T-helper 17 cell (primary cell): Measurements from ENCODE around the gene ZNF497. TPM values are rescaled to one million over a fixed set of nuclear protein-coding genes. Genes with fewer than 3 reads are reported as not detected.
"Not testable (repeated sequence)": the region's sequence is repeated elsewhere in the genome, so short reads cannot be mapped to it uniquely, and the experiment has no call there.

Experiments
- ATAC-seq: fragments of 150-1000 bp; cut with Tn5 transposase; 2 replicates; pipeline ENCODE4 v1.10.0; 2021; ENCODE audit warnings: mild to moderate bottlenecking, moderate library complexity
- DNase-seq, 3 donors: peaks; one replicate each; pipeline versions ENCODE4 v3.0.0 to v3.0.0-alpha.2; 2020 to 2021
- H3K9me3 ChIP-seq: one replicate; pipeline ENCODE4 v1.7.0; 2013; ENCODE audit warnings: low read length, mild to moderate bottlenecking; ENCODE audit not compliant: control insufficient read depth, poor library complexity, severe bottlenecking
- H3K27ac Mint-ChIP-seq: one replicate; pipeline ENCODE4 v1.8.0; 2022; ENCODE audit warnings: mild to moderate bottlenecking, moderate library complexity, mixed read lengths
- H3K27me3 Mint-ChIP-seq: one replicate; pipeline ENCODE4 v1.8.0; 2022; ENCODE audit warnings: mixed read lengths
- H3K36me3 Mint-ChIP-seq: one replicate; pipeline ENCODE4 v1.8.0; 2022; ENCODE audit warnings: low read depth, mixed read lengths
- H3K4me1 Mint-ChIP-seq: one replicate; pipeline ENCODE4 v1.8.0; 2022; ENCODE audit warnings: mild to moderate bottlenecking, mixed read lengths
- H3K4me3 Mint-ChIP-seq: one replicate; pipeline ENCODE4 v1.8.0; 2022; ENCODE audit warnings: mild to moderate bottlenecking, moderate library complexity, mixed read lengths
- total RNA-seq, 4 donors: library from RNA in 2 of 4; stranded (reverse) in 2 of 4; gene quantifications; one replicate each; pipeline ENCODE4 v1.2.3 and lab custom pipeline; 2022 to 2026

Gene ZNF497
- total RNA-seq, 2 donors from 2014 or later = 0.55 to 1.6 TPM

DNA sequence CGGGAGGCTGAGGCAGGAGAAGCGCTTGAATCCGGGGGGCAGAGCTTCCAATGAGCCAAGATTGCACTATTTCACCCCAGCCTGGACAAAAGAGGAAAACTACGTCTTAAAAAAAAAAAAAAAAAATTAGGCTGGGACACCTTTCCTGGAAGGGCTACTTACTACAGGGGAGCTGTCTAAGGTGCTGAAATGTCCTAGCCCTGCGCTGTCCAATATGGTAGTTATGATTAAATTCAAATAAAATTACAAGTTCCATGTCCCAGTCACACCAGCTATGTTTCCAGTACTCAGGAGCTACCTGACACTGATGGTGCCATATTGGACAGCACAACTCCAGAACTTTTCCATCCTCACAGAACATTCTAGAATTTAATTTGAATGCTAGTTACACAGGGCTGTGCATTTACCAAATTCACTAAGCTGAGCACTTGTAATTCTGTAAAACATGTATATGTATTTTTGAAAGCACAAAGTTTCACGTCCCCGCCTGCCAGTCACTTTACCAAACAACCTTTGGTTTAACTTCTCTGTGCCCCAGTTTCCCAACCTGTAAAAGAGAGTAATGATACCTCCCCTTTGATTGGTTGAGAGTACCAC lies 45.0 kb downstream of the ZNF497 start:
- H3K9me3 ChIP-seq = no peaks in the 10 kb centered on the region
- DNase-seq = no peak
- H3K4me3 Mint-ChIP-seq = no peak overlapping the region
- peak overlapping the region; percentile 67 for H3K27ac Mint-ChIP-seq
- no peaks in the 10 kb centered on the region for H3K27me3 Mint-ChIP-seq
- peaks cover 4% of the 10 kb centered on the region for H3K4me1 Mint-ChIP-seq
- peaks cover 3% of the 10 kb centered on the region for H3K36me3 Mint-ChIP-seq
- no peak for ATAC-seq

DNA sequence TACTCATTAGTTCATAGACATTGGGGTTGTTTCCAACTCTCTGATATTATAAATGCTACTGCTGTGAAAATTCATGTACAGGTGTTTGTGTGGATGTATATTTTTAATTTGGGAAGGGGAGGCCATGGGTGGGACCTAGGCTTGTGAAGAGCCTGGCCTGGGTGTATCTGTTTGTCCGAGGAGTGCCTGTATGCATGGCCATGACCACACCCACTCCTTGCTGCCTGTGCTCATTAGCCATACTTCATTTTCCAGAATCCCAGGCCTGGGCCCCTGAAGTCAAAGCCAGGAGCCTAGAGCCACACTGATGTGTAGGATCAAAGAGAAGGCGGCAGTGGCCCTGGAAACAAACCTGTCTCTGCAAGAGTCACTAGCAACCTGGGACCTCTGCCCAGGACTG lies 47.0 kb downstream of the ZNF497 start:
- ATAC-seq = peak; percentile 21
- DNase-seq = no peak
- no peaks in the 10 kb centered on the region for H3K9me3 ChIP-seq
- peaks cover 9% of the 10 kb centered on the region for H3K36me3 Mint-ChIP-seq
- peak overlapping the region; percentile 16 for H3K27ac Mint-ChIP-seq
- H3K27me3 Mint-ChIP-seq = no peaks in the 10 kb centered on the region
- peaks cover 7% of the 10 kb centered on the region for H3K4me1 Mint-ChIP-seq
- H3K4me3 Mint-ChIP-seq = no peak overlapping the region

DNA sequence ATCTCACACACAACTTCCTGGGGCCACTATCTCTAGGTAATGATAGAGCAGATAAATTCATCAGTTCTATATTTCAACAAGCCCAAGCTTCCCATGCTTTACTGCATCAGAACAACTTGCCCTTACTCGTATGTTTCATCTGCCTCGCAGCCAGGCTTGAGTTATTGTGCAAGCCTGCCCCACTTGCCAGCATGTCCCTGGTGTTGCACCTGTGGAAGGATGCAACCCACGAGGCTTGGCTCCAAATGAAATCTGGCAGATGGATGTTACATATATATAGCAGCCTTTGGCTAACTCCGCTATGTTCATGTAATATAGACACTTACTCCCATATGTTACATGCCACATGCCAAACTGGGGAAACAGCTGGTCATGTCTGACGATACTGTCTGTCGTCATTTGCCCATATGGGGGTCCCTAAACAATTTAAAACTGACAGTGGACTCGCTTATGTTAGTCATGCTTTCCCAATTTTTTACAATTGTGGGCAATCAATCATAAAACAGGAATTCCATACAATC lies 51.1 kb downstream of the ZNF497 start:
- Mint-ChIP-seq H3K27me3 (no peaks in the 10 kb centered on the region), H3K36me3 (peaks cover 12% of the 10 kb centered on the region), H3K4me3 (no peak overlapping the region), H3K27ac (no peak overlapping the region), H3K4me1 (peaks cover 20% of the 10 kb centered on the region)
- no peak for ATAC-seq
- DNase-seq = no peak
- no peaks in the 10 kb centered on the region for H3K9me3 ChIP-seq

DNA sequence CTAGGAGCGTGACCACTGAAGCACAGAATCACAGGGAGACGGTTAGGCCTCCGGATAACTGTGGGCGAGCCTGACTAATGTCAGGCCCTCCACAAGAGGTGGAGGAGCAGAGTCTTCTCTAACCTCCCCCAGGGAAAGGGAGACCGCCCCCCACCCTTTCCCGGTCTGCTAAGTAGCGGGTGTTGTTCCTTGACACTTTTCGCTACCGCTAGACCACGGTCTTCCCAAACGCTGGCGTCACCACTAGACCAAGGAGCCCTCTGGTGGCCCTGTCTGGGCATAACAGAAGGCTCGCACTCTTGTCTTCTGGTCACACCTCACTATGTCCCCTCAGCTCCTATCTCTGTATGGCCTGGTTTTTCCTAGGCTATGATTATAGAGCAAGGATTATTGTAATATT lies 51.9 kb downstream of the ZNF497 start:
- not testable (repeated sequence) for DNase-seq, H3K4me3 Mint-ChIP-seq, H3K9me3 ChIP-seq, H3K27me3 Mint-ChIP-seq, ATAC-seq
- Mint-ChIP-seq H3K27ac (peak overlapping the region; percentile 70), H3K4me1 (peaks cover 25% of the 10 kb centered on the region), H3K36me3 (peaks cover 14% of the 10 kb centered on the region)

DNA sequence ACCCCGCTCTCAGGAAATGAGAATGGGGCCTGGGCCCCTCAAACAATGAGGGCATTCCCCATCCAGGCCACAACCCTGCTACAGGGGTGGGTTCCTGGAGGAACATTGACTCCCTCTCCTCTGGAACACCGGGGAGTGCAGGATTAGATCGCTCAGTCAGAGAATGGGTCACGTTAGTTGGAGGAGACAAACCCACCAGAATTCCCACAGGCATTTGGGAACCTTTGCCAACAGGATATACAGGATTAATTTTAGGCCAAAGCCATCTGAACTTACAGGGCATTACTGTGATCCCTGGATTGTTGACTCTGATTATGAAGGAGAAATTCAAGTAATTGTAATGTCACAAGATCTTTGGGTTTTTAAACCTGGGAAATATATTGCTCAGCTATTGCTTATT lies 54.8 kb downstream of the ZNF497 start:
- DNase-seq (no peak), ATAC-seq (no peak)
- Mint-ChIP-seq H3K4me3 (no peak overlapping the region), H3K27me3 (no peaks in the 10 kb centered on the region), H3K27ac (no peak overlapping the region), H3K4me1 (peaks cover 34% of the 10 kb centered on the region), H3K36me3 (peaks cover 15% of the 10 kb centered on the region)
- H3K9me3 ChIP-seq = no peaks in the 10 kb centered on the region

DNA sequence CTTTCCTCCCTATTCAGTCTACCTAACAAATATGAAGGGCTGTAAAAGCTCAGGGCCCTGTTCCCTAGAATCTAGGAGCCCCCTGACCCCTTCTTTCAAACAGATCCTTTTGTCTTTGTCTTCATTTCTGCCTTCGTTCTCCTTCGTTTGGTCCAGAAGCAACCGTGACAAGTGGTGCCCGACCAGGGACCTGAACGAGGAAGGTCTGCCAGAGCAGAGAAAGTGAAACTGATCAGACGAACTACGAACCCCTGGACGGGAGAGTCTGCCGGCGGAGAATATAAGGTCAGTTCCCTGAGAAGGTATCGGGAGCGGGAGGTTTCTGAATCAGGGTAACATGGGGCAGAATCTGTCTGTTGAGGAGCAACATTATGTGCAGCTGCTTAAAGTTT lies 56.6 kb downstream of the ZNF497 start:
- no peak for DNase-seq

DNA sequence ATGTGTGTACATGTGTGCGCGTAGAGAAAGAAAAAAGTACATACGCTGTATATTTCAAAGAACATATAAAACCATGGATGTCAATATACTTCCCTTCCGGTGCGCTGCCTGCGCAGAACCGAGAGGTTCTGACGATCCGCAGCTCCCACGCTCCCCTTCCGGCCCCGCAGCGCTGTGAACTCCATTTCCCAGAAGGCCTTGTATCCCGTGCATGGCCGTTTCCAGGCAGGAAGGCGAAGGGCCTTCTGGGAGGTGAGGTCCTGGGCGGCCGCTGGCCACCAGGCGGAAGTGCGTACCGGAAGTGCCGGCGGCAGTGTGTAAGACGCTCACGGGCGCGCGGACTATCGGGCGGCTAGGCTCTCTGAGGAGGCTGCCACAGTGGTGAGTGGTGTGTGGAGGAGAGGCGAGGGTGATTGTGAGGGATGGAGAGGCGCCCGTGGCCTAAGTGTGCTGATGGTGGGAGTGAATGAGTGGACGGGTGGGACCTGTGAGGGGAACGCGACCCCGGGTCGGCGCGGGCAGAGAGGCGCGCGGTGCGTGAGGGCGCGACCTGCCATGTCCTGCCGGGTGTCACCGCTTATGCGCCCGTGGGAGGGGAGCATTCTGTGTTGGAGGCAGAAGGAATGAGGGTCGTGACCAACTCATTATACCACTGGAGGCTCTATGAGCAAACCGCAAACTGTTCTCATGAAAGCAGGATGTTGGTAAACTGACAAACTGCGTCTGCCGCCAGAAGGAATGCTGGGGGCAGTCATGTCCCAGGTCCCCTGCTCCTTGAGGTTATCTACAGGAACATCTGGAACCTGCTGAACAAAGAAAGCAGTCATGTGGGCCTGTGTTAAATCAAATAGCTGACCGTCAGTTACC lies 57.3 kb downstream of the ZNF497 start, which contains the start of gene ERVK3-1:
ERVK3-1 (plus strand) TSS at position 313 of the 867 bp plus-strand sequence. CDS start 6,792 bp downstream, outside the sequence.
- H3K4me3 Mint-ChIP-seq = peak within 1 kb of the TSS; percentile 99
- DNase-seq = peak; percentile 83 to 88 (median 87)
- H3K36me3 Mint-ChIP-seq = peaks cover 9% of the 10 kb centered on the region
- H3K27me3 Mint-ChIP-seq = no peaks in the 10 kb centered on the region
- ATAC-seq = peak; percentile 98
- H3K27ac Mint-ChIP-seq = peak within 1 kb of the TSS; percentile 97
- peaks cover 32% of the 10 kb centered on the region for H3K4me1 Mint-ChIP-seq
- H3K9me3 ChIP-seq = no peaks in the 10 kb centered on the region

More for the DNA sequence above, 56.6 kb downstream of the ZNF497 start:
- no peak for ATAC-seq
- peak overlapping the region; percentile 97 for H3K27ac Mint-ChIP-seq
- H3K4me1 Mint-ChIP-seq = peaks cover 32% of the 10 kb centered on the region
- no peaks in the 10 kb centered on the region for H3K9me3 ChIP-seq
- peaks cover 9% of the 10 kb centered on the region for H3K36me3 Mint-ChIP-seq
- H3K4me3 Mint-ChIP-seq = peak overlapping the region; percentile 99
- H3K27me3 Mint-ChIP-seq = no peaks in the 10 kb centered on the region

DNA sequence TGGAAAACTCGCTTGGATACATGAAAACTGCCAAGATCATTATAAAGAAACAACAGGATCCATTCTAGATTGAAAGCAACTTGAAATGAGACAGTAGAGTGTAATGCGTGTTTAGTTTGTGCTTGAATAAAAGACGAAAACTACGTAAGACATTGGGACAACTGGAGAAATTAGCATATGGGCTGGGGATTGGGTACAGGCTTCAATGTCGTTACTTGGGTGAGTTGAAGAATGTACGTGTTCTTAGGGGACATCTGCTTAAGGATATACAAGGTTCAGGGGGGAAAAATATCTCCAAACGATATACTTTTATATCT lies 57.8 kb downstream of the ZNF497 start:
- no peak for DNase-seq
- Mint-ChIP-seq H3K4me1 (peaks cover 32% of the 10 kb centered on the region), H3K27ac (peak overlapping the region; percentile 97), H3K4me3 (peak overlapping the region; percentile 99), H3K36me3 (peaks cover 6% of the 10 kb centered on the region), H3K27me3 (no peaks in the 10 kb centered on the region)
- ATAC-seq = no peak
- no peaks in the 10 kb centered on the region for H3K9me3 ChIP-seq

Other genes starting within 250 kb of the ZNF497 start
- gene ZNF329, start 212.0 kb downstream of the ZNF497 start, total RNA-seq = 10 to 100 TPM; 10.8 to 12.5 TPM
- 10 to 100 TPM; 30.4 to 41.0 TPM for gene ZNF274, start 179.7 kb downstream of the ZNF497 start, total RNA-seq
- gene ZNF544, start 133.8 kb downstream of the ZNF497 start, total RNA-seq = 10 to 100 TPM; 13.4 to 15.0 TPM
- 1 to 10 TPM; 5.6 to 6.6 TPM for gene ZNF8, start 83.8 kb downstream of the ZNF497 start, total RNA-seq
- 100 to 1,000 TPM; 108 to 110 TPM for gene ERVK3-1, start 57.4 kb downstream of the ZNF497 start, total RNA-seq
- 1 to 10 TPM; 1.5 to 1.7 TPM for gene ZSCAN22, start 35.8 kb downstream of the ZNF497 start, total RNA-seq
- 10 to 100 TPM; 16.0 to 21.7 TPM for gene A1BG, start 9.3 kb downstream of the ZNF497 start, total RNA-seq
- gene ZNF837, start 18.3 kb upstream of the ZNF497 start, total RNA-seq = 1 to 10 TPM; 1.2 to 1.6 TPM
- 1,000 to 10,000 TPM; 1,065 to 1,239 TPM for gene RPS5, start 24.5 kb upstream of the ZNF497 start, total RNA-seq
- not detected for gene RNF225, start 32.9 kb upstream of the ZNF497 start, total RNA-seq
- 1 to 10 TPM; 3.0 to 5.4 TPM for gene ZNF584, start 45.9 kb upstream of the ZNF497 start, total RNA-seq
- gene ZNF132, start 77.4 kb upstream of the ZNF497 start, total RNA-seq = 1 to 10 TPM in 1 of 2 donors, under 1 TPM in 1; 0.76 to 1.7 TPM
- gene ZNF324B, start 88.9 kb upstream of the ZNF497 start, total RNA-seq = 10 to 100 TPM in 1 of 2 donors, 1 to 10 TPM in 1; 8.6 to 12.6 TPM
- 10 to 100 TPM; 21.0 to 35.2 TPM for gene ZNF324, start 104.3 kb upstream of the ZNF497 start, total RNA-seq
- 10 to 100 TPM; 13.9 to 17.3 TPM for gene ZNF446, start 113.6 kb upstream of the ZNF497 start, total RNA-seq
- 1 to 10 TPM; 6.6 to 7.7 TPM for gene SLC27A5, start 149.2 kb upstream of the ZNF497 start, total RNA-seq
- gene ZBTB45, start 157.1 kb upstream of the ZNF497 start, total RNA-seq = 1 to 10 TPM; 7.0 to 8.2 TPM
- gene TRIM28, start 181.3 kb upstream of the ZNF497 start, total RNA-seq = 100 to 1,000 TPM; 427 to 525 TPM
- 10 to 100 TPM; 74.8 to 88.8 TPM for gene CHMP2A, start 192.4 kb upstream of the ZNF497 start, total RNA-seq
- 10 to 100 TPM; 36.1 to 63.5 TPM for gene UBE2M, start 195.9 kb upstream of the ZNF497 start, total RNA-seq
- 10 to 100 TPM; 29.9 to 34.0 TPM for gene MZF1, start 210.6 kb upstream of the ZNF497 start, total RNA-seq